Inflammatory macrophage treated with lipopolysaccharide for 1 hour (primary cell): ENCODE measurements around the gene DNER.
A peak's percentile ranks its signal among the peaks of the same experiment; 100 is the strongest.

Experiments used
- DNase-seq, 2 donors: peaks; one replicate each; pipeline ENCODE4 v3.0.0-alpha.2; 2020 to 2022

DNER gene

DNA sequence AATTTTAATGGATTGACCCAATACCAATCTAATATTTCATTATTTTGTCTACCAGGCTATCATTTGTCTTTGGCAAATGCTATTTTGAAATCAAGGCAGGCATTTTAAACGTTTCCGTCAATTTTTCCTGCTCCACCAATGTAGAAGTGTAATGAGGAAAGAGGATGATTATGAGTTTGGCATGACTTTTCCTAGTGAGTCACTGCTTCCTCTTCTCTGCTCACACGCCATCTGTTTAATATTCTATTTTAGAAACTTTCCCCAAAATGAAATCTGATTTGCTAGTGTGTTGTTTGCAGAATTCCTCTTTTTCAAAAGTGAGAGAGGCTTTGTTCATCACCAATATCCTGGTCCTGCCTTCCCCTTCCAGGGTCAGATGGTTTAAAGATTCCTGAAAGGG is 400.8 kb downstream of the DNER start:
- peak; percentile 85 to 91 for DNase-seq
